ENCODE data around the gene ZMAT5.

GRCh38 chr22:29804985-29805384 is 38.2 kb upstream of the ZMAT5 start:
- TF ChIP-seq POLR2A (IDR thresholded peaks at IDR 0.05; ENCODE audit: low read depth, low read length), result no peak
- no peak for TF ChIP-seq POLR2AphosphoS5 (IDR thresholded peaks at IDR 0.05; ENCODE audit: low read depth, low read length)
